ENCODE results near the gene ZNF511. TPM values are rescaled to one million over a fixed set of nuclear protein-coding genes. Genes with fewer than 3 reads are reported as not detected.
A peak's percentile ranks its signal among the peaks of the same experiment; 100 is the strongest.

Gene ZNF511
- total and polyA plus RNA-seq, 10 donors = 26.3 to 50.6 (median 30.5) TPM

- 37 to 56% (median 43%) methylated on average over 11 of the region's 11 CpGs for WGBS, 5 donors
Measured at GRCh38 chr10:133346413-133346812, 37.7 kb downstream of the ZNF511 start.

DNA sequence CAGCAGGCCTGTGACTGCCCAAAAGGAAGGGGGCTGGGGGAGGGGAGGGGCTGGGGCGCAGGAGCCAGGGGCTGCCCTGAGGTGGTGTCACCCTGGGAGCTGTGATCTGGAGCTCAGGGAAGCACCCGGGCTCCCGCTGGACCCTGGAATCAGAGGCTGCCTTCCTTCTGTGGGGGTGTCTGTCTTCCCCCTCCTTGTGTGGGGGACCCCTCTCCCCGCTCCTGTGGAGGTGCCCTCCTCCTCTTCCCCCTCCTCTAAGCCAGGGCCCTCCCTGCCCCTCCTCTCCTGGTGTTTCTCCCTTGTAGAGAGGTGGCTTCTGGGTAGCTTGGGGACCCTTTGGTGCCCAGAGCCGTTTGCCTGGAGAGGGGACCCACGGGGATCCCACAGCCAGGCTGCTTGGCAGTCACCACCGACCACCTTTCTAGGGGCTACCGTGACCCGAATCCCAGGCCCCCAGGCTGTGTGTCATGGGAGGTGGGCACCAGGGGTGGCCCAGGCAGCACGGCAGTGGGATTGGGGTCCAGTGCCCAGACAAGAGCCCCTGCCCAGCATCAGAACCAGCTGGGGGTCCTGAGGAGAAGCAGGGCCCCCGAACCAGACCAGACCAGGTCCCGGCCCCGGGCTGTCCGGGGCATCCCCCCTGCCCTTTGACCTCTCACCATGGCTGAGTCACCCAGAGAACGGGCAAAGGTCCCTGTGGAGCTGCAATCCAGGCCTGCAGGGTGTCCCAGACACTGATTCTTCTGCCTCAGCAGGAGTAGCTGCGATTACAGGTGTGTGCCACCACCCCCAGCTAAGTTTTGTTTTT lies 39.2 kb downstream of the ZNF511 start:
- Histone ChIP-seq H3K36me3 (no peaks in the 10 kb centered on the region), H3K4me3 (no peak overlapping the region), H3K9me3 (no peaks in the 10 kb centered on the region), H3K27ac (no peak overlapping the region), H3K27me3 (replicated peaks in 1 of 7) (peaks cover 0 to 83% (median 26%) of the 10 kb centered on the region in 7 donors), H3K4me1 (no peaks in the 10 kb centered on the region)
- DNase-seq = no peak
- 44 to 62% (median 55%) methylated on average over 10 to 16 of the region's 16 CpGs for WGBS, 5 donors
- TF ChIP-seq CTCF (IDR thresholded peaks at IDR 0.05 in 8 of 11, conservative IDR thresholded peaks at IDR 0.05 in 3 of 11) (no peak), POLR2AphosphoS5 (IDR thresholded peaks at IDR 0.05) (peak in 1 of 3 donors; percentile 44), POLR2A (IDR thresholded peaks at IDR 0.05) (no peak)
- intact Hi-C loops (cut with DNase I; ENCODE audit: low total_unique reads) = no loop called here

More at GRCh38 chr10:133346413-133346812, 37.7 kb downstream of the ZNF511 start:
- H3K4me3 ChIP-seq = no peak overlapping the region
- no peaks in the 10 kb centered on the region for H3K9me3 ChIP-seq
- TF ChIP-seq POLR2A (IDR thresholded peaks at IDR 0.05) (no peak), CTCF (IDR thresholded peaks at IDR 0.05 in 8 of 11, conservative IDR thresholded peaks at IDR 0.05 in 3 of 11) (no peak), POLR2AphosphoS5 (IDR thresholded peaks at IDR 0.05) (peak in 2 of 3 donors; percentile 11 to 43)
- DNase-seq = no peak
- no peaks in the 10 kb centered on the region for H3K4me1 ChIP-seq
- H3K27me3 ChIP-seq (replicated peaks in 1 of 7) = peaks cover 0 to 98% (median 32%) of the 10 kb centered on the region in 7 donors
- H3K27ac ChIP-seq = no peak overlapping the region
- intact Hi-C loops (cut with DNase I; ENCODE audit: low total_unique reads) = no loop called here
- H3K36me3 ChIP-seq = no peaks in the 10 kb centered on the region

- no peak for DNase-seq
- H3K4me3 ChIP-seq = no peak overlapping the region
- intact Hi-C loops (cut with DNase I; ENCODE audit: low total_unique reads) = no loop called here
- H3K9me3 ChIP-seq = no peaks in the 10 kb centered on the region
- TF ChIP-seq POLR2AphosphoS5 (IDR thresholded peaks at IDR 0.05) (peak in 1 of 3 donors; percentile 17), CTCF (IDR thresholded peaks at IDR 0.05 in 8 of 11, conservative IDR thresholded peaks at IDR 0.05 in 3 of 11) (no peak)
- no peak overlapping the region for H3K27ac ChIP-seq
- H3K27me3 ChIP-seq (replicated peaks in 1 of 7) = peaks cover 0 to 71% (median 22%) of the 10 kb centered on the region in 7 donors
- H3K4me1 ChIP-seq = no peaks in the 10 kb centered on the region
- WGBS, 5 donors = 83 to 91% (median 89%) methylated on average over 8 of the region's 8 CpGs
- H3K36me3 ChIP-seq = no peaks in the 10 kb centered on the region
Measured at GRCh38 chr10:133349160-133349568, 40.5 kb downstream of the ZNF511 start.

GRCh38 chr10:133349577-133350011 lies 40.9 kb downstream of the ZNF511 start:
- intact Hi-C loops (cut with DNase I; ENCODE audit: low total_unique reads) = no loop called here
- no peak for DNase-seq
- no peaks in the 10 kb centered on the region for H3K4me1 ChIP-seq
- WGBS, 5 donors = 71 to 83% (median 73%) methylated on average over 2 to 9 of the region's 9 CpGs
- H3K27me3 ChIP-seq (replicated peaks in 1 of 7) = peaks cover 0 to 66% (median 22%) of the 10 kb centered on the region in 7 donors
- H3K27ac ChIP-seq = no peak overlapping the region
- no peak overlapping the region for H3K4me3 ChIP-seq
- peaks cover 0 to 2% (median 0%) of the 10 kb centered on the region in 6 donors for H3K36me3 ChIP-seq
- no peaks in the 10 kb centered on the region for H3K9me3 ChIP-seq
- no peak for TF ChIP-seq POLR2A (IDR thresholded peaks at IDR 0.05)
- TF ChIP-seq POLR2AphosphoS5 (IDR thresholded peaks at IDR 0.05) = peak in 2 of 3 donors; percentile 16 to 69
